Upper lobe of left lung (tissue), 6 donors: Measurements from ENCODE around the gene FAM240A. TPM values are rescaled to one million over a fixed set of nuclear protein-coding genes. Genes with fewer than 3 reads are reported as not detected.

ENCODE experiments used
- ATAC-seq, 2 donors: fragments of 200-7000 bp; cut with Tn5 transposase; one replicate each; pipeline ENCODE4 v1.9.1; 2022; ENCODE audit warnings: mild to moderate bottlenecking in 2 of 2, moderate library complexity in 2 of 2; ENCODE audit not compliant: low FRiP score in 2 of 2
- DNase-seq, 2 donors: peaks; one replicate each; pipeline ENCODE4 v3.0.0-alpha.2; 2019 to 2020
- H3K27ac ChIP-seq, 4 donors: fragments of 200-600 bp; sonication (generic); one replicate each; pipeline ENCODE4 v1.5.1; 2016 to 2019
- H3K27me3 ChIP-seq, 4 donors: fragments of 200-600 bp; sonication (generic); one replicate each; pipeline ENCODE4 v1.5.1; 2017 to 2019
- H3K36me3 ChIP-seq, 4 donors: fragments of 200-600 bp; sonication (generic); one replicate each; pipeline ENCODE4 v1.5.1; 2016 to 2019
- H3K4me1 ChIP-seq, 4 donors: fragments of 200-600 bp; sonication (generic); one replicate each; pipeline ENCODE4 v1.5.1; 2018 to 2019
- H3K4me3 ChIP-seq, 4 donors: fragments of 200-600 bp; sonication (generic); one replicate each; pipeline ENCODE4 v1.5.1; 2017 to 2019; ENCODE audit warnings: mild to moderate bottlenecking in 2 of 4, moderate library complexity in 1 of 4
- H3K9me3 ChIP-seq, 4 donors: fragments of 200-600 bp; sonication (generic); one replicate each; pipeline ENCODE4 v1.5.1; 2018 to 2019
- CTCF ChIP-seq, 6 experiments: fragments of 450-650 bp in 4 of 6; fragments of 200-600 bp in 2 of 6; sonication (generic) in 2 of 6; IDR thresholded peaks; one replicate each; pipeline ENCODE4 v1.5.1; 2016 to 2019; ENCODE audit warnings: antibody characterized with exemption in 6 of 6
- EP300 ChIP-seq, 4 donors: sonication (generic); formaldehyde crosslinking; IDR thresholded peaks; one replicate each; pipeline ENCODE4 v1.5.1; 2017; ENCODE audit warnings: antibody characterized with exemption in 4 of 4, control low read depth in 2 of 4
- POLR2A ChIP-seq, 4 donors: fragments of 450-650 bp; IDR thresholded peaks; one replicate each; pipeline ENCODE4 v1.5.1; 2016 to 2017; ENCODE audit warnings: antibody characterized with exemption in 4 of 4, mild to moderate bottlenecking in 2 of 4
- POLR2AphosphoS5 ChIP-seq, 2 donors: sonication (generic); formaldehyde crosslinking; IDR thresholded peaks; one replicate each; pipeline ENCODE4 v1.5.1; 2017; ENCODE audit warnings: antibody characterized with exemption in 2 of 2
- WGBS, 2 donors: methylation state at CpG; one replicate each; pipeline ENCODE4 v1.1.5; 2017 to 2018; 5-methylcytosine and 5-hydroxymethylcytosine counted together
- total RNA-seq, 6 donors: library from RNA; depleted of rRNA in 4 of 6; stranded (reverse); fragments of >200 nt in 4 of 6; gene quantifications; one replicate each; pipeline versions ENCODE4 v1.1.0 to v1.2.1, GENCODE V29; 2016 to 2021
- donor health status: DM: no; HTN: no; CAD: no; lungs with moderate emphysema.
- donor health status: DM: no; HTN: yes; CAD: no; lungs with severe emphysema.

The FAM240A gene
- total RNA-seq, 6 donors from 2014 or later, result not detected

- Histone ChIP-seq H3K4me1 (peaks cover 4 to 9% (median 6%) of the 10 kb centered on the region in 4 donors), H3K27ac (no peak overlapping the region)
Measured at GRCh38 chr3:46667061-46667621, 54.8 kb downstream of the FAM240A start.

GRCh38 chr3:46667657-46668056, 55.3 kb downstream of the FAM240A start:
- DNase-seq (peak in 1 of 2 donors; percentile 12), ATAC-seq (no peak)
- 82 to 93% methylated on average over 5 to 9 of the region's 9 CpGs for WGBS, 2 donors
- Histone ChIP-seq H3K36me3 (peaks cover 0 to 25% (median 7%) of the 10 kb centered on the region in 4 donors), H3K9me3 (no peaks in the 10 kb centered on the region), H3K27me3 (no peaks in the 10 kb centered on the region), H3K27ac (no peak overlapping the region), H3K4me1 (peaks cover 4 to 9% (median 6%) of the 10 kb centered on the region in 4 donors), H3K4me3 (no peak overlapping the region)
- TF ChIP-seq CTCF (IDR thresholded peaks at IDR 0.05), result no peak
- TF ChIP-seq POLR2AphosphoS5 (IDR thresholded peaks at IDR 0.05), result no peak
- no peak for TF ChIP-seq EP300 (IDR thresholded peaks at IDR 0.05)
- no peak for TF ChIP-seq POLR2A (IDR thresholded peaks at IDR 0.05)

More at GRCh38 chr3:46667061-46667621, 54.8 kb downstream of the FAM240A start:
- DNase-seq (peak in 1 of 2 donors; percentile 18), ATAC-seq (no peak)
- WGBS, 2 donors, result 82 to 100% methylated on average over 2 to 8 of the region's 8 CpGs
- Histone ChIP-seq H3K4me3 (no peak overlapping the region), H3K27me3 (no peaks in the 10 kb centered on the region), H3K9me3 (no peaks in the 10 kb centered on the region), H3K36me3 (peaks cover 0 to 20% (median 6%) of the 10 kb centered on the region in 4 donors)
- TF ChIP-seq POLR2A (IDR thresholded peaks at IDR 0.05) (no peak), POLR2AphosphoS5 (IDR thresholded peaks at IDR 0.05) (no peak), EP300 (IDR thresholded peaks at IDR 0.05) (no peak), CTCF (IDR thresholded peaks at IDR 0.05) (no peak)

- H3K36me3 ChIP-seq, result peaks cover 0 to 30% (median 10%) of the 10 kb centered on the region in 4 donors
- H3K4me3 ChIP-seq, result no peak overlapping the region
- peaks cover 2 to 9% (median 4%) of the 10 kb centered on the region in 4 donors for H3K4me1 ChIP-seq
- WGBS, 2 donors, result 50 to 67% methylated on average over 6 to 8 of the region's 8 CpGs
- ATAC-seq (no peak), DNase-seq (peak in 1 of 2 donors; percentile 15)
- TF ChIP-seq POLR2A (IDR thresholded peaks at IDR 0.05) (no peak), CTCF (IDR thresholded peaks at IDR 0.05) (no peak), EP300 (IDR thresholded peaks at IDR 0.05) (no peak), POLR2AphosphoS5 (IDR thresholded peaks at IDR 0.05) (no peak)
- H3K27me3 ChIP-seq, result no peaks in the 10 kb centered on the region
- no peak overlapping the region for H3K27ac ChIP-seq
- no peaks in the 10 kb centered on the region for H3K9me3 ChIP-seq
Measured at GRCh38 chr3:46668116-46668515, 55.8 kb downstream of the FAM240A start.

GRCh38 chr3:46668591-46668990, 56.3 kb downstream of the FAM240A start:
- Histone ChIP-seq H3K9me3 (no peaks in the 10 kb centered on the region), H3K36me3 (peaks cover 0 to 34% (median 14%) of the 10 kb centered on the region in 4 donors), H3K27ac (no peak overlapping the region), H3K4me1 (peaks cover 0 to 9% (median 2%) of the 10 kb centered on the region in 4 donors), H3K4me3 (no peak overlapping the region), H3K27me3 (no peaks in the 10 kb centered on the region)
- WGBS, 2 donors, result 81 to 91% methylated on average over 1 to 2 of the region's 2 CpGs
- DNase-seq, result peak in 1 of 2 donors; percentile 13
- TF ChIP-seq CTCF (IDR thresholded peaks at IDR 0.05), result no peak
- no peak for TF ChIP-seq POLR2AphosphoS5 (IDR thresholded peaks at IDR 0.05)
- no peak for TF ChIP-seq POLR2A (IDR thresholded peaks at IDR 0.05)
- TF ChIP-seq EP300 (IDR thresholded peaks at IDR 0.05), result no peak
- no peak for ATAC-seq
